Measurements from ENCODE around the gene RPS6KA1.
"Not testable (repeated sequence)": the region's sequence is repeated elsewhere in the genome, so short reads cannot be mapped to it uniquely, and the experiment has no call there.

The RPS6KA1 gene

DNA sequence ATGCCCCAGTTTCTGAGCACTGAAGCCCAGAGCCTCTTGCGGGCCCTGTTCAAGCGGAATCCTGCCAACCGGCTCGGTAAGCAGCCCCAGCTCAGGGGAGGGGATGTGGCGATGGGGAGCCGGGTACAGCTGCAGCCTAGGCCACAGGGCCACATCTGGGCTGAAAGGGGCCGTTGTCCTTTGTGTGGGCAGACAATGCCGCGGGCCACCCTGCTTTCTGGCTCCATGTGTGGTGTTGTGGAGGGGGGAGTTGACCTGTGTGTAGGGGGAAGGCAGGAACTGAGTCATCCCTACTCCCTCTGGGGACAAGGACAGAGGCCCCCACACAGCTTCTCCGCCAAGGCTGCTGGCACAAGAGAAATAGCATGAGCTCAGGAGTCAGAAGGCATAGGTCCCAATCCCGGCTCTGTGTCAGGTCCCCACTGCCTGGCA is 26.0 kb downstream of the RPS6KA1 start:
- DNase-seq (ENCODE audit: low spot score) = peak; percentile 84

DNA sequence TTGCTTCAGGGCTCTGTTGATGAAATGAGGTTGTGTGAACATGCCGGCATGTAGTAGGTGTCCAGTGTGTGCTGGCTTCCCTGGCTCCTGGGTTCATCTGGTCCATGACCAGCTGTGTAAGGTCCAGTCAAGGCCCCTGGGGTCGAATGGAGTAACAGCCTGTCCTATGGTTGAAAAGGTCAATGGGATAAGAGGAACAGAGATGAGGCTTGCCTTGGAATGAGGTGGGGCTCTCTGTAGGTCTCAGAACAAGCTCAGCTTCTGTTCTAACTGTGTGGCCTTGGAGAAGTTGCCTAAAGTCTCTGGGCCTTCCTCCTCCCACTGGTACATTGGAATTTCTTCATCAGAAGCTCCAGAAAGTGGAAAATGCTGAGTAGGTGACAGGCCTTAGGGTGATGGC is 26.6 kb downstream of the RPS6KA1 start:
- DNase-seq (ENCODE audit: low spot score) = peak; percentile 13

DNA sequence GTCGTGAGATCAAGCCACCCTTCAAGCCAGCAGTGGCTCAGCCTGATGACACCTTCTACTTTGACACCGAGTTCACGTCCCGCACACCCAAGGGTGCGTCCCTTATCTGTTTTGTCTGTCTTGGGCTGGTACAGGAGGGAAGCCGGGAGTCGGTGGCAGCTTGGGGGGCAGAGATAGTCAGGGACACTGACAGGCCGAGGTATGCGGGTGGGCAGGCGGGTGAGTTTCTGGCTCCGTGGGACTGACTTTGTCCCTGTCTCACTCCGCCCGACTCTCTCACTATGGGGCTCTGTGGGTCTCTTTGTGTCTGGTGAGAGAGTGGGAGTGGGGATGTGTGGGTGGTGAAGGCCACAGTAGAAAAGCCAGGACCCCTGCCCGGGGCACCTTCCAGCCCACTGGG is 27.4 kb downstream of the RPS6KA1 start:
- DNase-seq (ENCODE audit: low spot score) = no peak

DNA sequence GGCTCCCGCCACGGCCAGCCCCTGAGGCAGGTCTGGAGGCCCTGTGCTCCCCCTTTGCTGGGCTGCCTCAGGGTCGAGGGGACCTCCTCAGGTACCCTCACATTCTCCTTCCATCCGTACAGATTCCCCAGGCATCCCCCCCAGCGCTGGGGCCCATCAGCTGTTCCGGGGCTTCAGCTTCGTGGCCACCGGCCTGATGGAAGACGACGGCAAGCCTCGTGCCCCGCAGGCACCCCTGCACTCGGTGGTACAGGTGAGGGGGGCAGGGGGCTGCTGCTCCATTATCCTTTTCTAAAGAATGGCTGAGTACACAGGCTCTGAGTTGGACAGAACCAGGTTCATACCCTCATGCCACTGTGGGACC is 29.1 kb downstream of the RPS6KA1 start:
- no peak for DNase-seq (ENCODE audit: low spot score)

DNA sequence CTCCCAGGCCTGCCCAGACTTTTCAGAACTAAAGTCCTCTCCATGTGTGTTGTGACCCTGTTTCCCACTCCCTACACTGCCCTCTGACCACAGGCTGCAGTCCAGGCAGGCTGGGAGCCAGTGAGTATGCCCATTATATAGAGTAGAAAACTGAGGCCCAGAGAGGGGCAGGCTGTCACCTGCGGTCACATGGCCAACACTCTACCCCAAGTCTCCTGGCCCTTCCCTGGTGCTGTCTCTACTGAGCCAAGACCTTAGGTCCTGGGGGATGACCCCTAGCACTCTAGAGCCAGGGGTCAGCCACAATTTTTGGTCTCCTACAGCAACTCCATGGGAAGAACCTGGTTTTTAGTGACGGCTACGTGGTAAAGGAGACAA is 30.8 kb downstream of the RPS6KA1 start:
- DNase-seq (ENCODE audit: low spot score) = no peak

- no peak for DNase-seq (ENCODE audit: low spot score)
These were observed 40.7 kb downstream of the RPS6KA1 start for GRCh38 chr1:26570287-26570686.

DNA sequence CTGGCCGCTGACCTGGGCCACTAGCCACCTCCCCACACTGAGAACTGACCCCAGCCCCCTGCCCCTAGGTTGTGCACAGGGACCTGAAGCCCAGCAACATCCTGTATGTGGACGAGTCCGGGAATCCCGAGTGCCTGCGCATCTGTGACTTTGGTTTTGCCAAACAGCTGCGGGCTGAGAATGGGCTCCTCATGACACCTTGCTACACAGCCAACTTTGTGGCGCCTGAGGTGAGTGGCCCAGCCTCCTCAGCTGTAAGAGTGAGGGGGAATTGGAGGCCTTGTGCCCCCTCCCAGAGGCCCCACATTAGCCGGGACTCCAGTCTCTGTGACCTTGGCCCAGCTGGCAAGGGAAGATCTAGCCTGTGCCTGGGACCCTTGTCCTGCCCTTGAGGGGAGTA is 41.8 kb downstream of the RPS6KA1 start:
- no peak for DNase-seq (ENCODE audit: low spot score)

GRCh38 chr1:26574018-26574417 is 44.5 kb downstream of the RPS6KA1 start:
- no peak for DNase-seq (ENCODE audit: low spot score)

DNA sequence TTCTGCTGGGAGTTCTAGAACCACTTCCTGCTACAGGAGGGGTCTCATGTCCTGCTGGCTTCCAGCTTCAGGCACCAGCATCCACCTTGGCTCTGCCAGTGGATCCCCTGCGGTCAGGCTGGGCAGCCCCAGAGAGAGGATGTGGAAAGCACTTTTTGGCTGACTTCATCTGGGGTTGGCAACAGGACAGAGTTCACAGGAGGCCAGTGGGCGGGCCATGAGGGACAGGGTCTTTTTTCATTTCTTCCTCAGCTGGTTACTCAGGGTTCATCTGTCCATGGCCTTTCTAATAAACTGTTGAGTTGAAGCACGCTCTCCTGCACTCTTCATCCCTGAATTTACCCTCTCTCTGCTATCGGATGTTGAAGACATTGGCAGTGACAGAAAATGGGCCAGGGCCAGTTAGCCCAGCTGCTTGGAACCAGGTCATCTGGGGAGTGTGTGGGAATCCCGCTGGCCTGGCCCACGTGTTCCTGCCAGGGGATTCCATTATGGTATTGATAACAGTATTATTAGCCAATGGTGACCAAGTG is 45.2 kb downstream of the RPS6KA1 start:
- DNase-seq (ENCODE audit: low spot score) = no peak

DNA sequence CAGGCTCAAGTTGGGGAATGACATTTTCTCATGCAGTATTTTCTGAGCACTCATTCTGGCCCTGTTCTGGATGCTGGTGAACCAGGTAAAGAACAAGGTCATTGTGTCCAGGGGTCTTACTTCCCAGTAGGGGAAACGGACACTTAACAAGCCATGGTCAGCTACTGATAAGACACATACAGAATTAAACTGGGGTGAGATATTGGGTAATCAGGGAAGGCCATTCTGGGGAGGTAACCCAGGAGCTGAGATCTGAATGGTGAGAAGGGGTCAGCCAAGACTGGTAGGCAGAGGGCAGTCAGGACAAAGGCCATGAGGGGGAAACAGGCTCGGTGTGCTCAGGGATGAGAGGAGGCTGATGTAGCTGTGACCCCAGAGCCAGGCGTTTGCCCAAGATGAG is 45.8 kb downstream of the RPS6KA1 start:
- DNase-seq (ENCODE audit: low spot score) = no peak

DNA sequence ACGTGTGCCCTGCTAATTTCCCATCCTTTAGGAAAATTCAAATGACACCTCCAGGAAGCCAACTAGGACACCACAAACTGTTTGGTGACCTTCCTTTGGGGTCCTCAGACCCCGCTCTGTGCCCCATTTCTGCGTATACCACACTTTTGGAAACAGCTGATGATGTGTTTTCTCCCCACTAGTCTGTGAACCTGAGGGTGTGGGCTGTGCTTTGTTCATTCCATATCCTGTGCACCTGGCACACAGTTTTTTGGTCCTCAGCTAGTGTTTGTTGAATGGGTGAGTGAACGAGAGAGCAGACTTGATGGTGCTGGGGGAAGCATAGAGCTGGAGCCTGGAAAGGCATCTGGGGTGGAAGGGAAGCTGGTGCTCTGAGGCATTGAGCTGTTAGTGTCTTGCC is 48.6 kb downstream of the RPS6KA1 start:
- no peak for DNase-seq (ENCODE audit: low spot score)

GRCh38 chr1:26579681-26580111 is 50.1 kb downstream of the RPS6KA1 start:
- no peak for DNase-seq (ENCODE audit: low spot score)

GRCh38 chr1:26580116-26580515 is 50.6 kb downstream of the RPS6KA1 start:
- DNase-seq (ENCODE audit: low spot score) = no peak

DNA sequence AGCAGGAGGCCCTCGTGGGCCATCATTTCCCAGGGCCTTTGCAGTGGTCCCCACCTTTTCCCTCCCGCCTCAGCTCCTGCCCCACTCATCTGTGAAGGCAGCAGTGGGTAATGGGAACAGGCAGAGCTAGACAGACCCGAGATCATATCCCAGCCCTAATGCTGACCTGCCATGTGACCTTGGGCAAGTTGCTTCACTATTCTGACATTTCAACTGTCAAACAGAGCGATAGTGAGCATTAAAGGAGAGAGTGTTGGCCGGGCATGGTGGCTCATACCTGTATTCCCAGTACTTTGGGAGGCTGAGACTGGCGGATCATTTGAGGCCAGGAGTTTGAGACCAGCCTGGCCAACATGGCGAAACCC is 51.7 kb downstream of the RPS6KA1 start:
- no peak for DNase-seq (ENCODE audit: low spot score)

- DNase-seq (ENCODE audit: low spot score) = no peak
These were observed 52.7 kb downstream of the RPS6KA1 start for GRCh38 chr1:26582053-26582835.

DNA sequence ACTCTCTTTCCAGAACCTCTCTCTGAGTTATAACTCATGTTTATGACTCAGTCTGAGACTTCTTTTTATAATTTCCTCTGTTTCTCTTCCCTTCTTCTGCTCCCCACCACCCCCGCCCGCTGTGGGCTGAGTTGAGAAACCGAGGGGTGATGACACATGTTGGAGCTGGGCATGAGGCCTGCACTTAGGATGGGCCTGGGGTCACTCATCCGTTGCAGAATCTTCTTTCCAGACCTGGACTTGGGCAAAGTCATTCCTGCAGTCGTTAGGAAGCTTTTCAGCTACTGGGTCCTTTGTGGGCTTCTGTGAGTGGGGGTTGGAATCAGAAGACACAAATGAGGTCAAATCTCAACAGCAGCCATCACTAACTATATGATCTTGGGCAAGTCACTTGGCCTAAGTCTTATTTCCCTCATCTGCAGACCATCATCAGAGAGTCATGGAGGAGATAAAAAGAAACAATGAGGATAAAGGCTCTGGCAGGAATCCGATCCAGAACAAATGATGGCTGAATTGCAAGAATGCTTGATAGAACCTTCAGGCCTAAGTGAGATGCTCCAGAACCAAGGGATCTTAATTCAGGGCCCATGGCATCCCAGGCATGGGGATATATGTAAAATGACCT is 53.4 kb downstream of the RPS6KA1 start:
- no peak for DNase-seq (ENCODE audit: low spot score)

- no peak for DNase-seq (ENCODE audit: low spot score)
These were observed 54.3 kb downstream of the RPS6KA1 start for GRCh38 chr1:26583646-26584485.

DNA sequence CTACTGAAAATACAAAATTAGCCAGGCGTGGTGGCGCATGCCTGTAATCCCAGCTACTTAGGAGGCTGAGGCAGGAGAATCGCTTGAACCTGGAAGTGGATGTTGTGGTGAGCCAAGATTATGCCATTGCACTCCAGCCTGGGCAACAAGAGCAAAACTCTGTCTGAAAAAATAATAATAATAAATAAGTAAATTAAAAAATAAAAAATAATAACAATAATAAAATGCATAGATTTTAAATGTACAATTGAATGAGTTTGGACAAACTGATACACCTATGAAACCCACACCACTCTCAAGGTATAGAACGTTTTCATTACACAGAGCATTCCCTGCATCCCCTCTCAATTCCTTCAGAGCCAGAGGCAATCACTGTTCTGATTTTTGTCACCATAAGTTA is 55.0 kb downstream of the RPS6KA1 start:
- not testable (repeated sequence) for DNase-seq (ENCODE audit: low spot score)

DNA sequence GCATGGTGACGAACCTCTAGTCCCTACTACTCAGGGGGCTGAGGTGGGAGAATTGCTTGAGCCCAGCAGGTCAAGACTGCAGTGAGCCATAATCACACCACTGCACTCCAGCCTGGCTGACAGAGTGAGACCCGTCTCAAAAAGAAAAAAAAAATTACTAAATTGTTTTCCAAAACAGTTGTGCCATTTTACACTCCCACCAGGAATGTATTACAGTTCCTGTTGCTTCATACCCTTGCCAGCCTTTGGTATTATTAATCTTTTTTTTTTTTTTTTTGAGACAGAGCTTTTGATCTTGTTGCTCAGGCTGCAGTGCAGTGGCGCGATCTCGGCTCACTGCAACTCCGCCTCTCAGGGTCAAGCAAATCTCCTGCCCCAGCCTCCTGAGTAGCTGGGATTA is 55.9 kb downstream of the RPS6KA1 start:
- DNase-seq (ENCODE audit: low spot score) = no peak

DNA sequence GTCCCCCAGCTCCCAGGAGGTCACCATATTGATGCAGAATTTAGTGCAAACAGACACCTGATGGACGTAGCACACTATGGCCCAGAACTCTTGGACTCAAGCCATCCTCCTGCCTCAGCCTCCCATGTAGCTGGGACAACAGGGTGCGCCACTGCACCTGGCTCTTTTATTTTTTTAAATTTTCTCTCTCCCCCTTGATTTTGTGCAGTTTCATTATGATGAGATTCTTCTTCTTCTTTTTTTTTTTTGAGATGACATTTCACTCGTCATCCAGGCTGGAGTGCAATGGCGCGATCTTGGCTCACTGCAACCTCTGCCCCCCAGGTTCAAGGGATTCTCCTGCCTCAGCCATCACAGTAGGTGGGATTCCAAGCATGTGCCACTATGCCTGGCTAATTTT is 63.8 kb downstream of the RPS6KA1 start:
- no peak for DNase-seq (ENCODE audit: low spot score)

DNA sequence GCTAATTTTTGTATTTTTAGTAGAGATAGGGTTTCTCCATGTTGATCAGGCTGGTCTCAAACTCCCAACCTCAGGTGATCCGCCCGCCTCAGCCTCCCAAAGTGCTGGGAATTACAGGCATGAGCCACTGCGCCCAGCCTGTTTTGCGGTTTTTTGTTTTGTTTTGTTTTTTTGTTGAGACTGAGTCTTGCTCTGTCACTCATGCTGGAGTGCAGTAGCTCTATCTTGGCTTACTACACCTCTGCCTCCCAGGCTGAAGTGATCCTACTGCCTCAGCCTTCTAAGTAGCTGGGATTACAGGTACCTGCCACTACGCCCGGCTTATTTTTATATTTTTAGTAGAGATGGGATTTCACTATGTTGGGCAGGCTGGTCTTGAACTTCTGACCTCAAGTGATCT is 65.0 kb downstream of the RPS6KA1 start:
- not testable (repeated sequence) for DNase-seq (ENCODE audit: low spot score)

- peak; percentile 53 for DNase-seq (ENCODE audit: low spot score)
These were observed 68.1 kb downstream of the RPS6KA1 start for GRCh38 chr1:26597629-26598039.

DNA sequence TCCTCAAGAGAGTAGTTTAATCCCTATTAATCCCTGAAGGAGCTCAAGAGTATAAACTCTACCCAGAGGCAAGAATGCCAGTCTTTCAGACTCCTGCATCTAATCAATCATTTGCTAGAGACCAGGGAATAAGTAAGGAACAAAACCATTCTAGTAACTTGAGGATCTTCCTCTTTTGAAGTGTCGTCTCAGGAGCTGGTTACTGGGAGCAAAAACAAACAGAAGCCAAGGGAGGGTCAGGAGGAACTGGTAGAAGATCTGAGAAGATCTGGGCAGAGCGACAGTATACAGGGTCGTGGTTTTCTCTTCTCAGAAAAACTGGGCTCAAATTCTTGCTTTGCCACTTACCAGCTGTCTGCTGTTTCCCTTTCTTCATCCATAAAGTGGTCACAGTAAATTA is 69.3 kb downstream of the RPS6KA1 start:
- no peak for DNase-seq (ENCODE audit: low spot score)

Measured in COLO829 (cell line).